AG09309 (cell line): ENCODE results near the gene PALMD.

Source experiments
- DNase-seq: peaks from one replicate; pipeline ENCODE4 v3.0.0-alpha.2; 2010; ENCODE audit warnings: low read depth
- H3K4me3 ChIP-seq: 2 replicates; pipeline ENCODE4 v1.5.1; 2011; ENCODE audit warnings: mild to moderate bottlenecking, low read depth, low read length, moderate library complexity; ENCODE audit not compliant: control insufficient read depth
- TF ChIP-seq, protein P1 (sequence below): IDR thresholded peaks from 2 replicates; pipeline ENCODE4 v1.5.1; 2011; ENCODE audit warnings: mild to moderate bottlenecking, low read depth, low read length, inconsistent platforms; ENCODE audit not compliant: insufficient read depth, control insufficient read depth; ENCODE audit errors: missing control alignments

Gene PALMD

DNA sequence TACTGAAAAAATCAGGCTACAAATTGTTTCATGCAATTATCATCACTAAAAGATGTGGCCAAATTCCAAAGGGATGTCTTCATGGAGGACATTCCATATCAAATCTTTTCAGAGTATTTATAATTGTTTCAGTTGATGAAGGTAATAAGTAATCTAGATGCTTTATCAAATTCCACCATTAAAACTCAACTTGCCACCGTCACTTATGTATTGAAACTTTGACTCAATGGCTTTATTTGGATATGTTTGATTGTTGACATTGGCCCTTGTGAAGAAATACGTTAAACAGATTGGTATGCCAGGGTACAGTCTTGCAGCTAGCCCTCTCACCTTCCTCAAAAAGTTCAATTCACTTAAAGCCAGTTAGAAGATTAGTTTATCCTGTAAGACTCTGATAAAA, 32.2 kb upstream of the PALMD start:
- no peak for DNase-seq
- TF ChIP-seq, protein P1, sequence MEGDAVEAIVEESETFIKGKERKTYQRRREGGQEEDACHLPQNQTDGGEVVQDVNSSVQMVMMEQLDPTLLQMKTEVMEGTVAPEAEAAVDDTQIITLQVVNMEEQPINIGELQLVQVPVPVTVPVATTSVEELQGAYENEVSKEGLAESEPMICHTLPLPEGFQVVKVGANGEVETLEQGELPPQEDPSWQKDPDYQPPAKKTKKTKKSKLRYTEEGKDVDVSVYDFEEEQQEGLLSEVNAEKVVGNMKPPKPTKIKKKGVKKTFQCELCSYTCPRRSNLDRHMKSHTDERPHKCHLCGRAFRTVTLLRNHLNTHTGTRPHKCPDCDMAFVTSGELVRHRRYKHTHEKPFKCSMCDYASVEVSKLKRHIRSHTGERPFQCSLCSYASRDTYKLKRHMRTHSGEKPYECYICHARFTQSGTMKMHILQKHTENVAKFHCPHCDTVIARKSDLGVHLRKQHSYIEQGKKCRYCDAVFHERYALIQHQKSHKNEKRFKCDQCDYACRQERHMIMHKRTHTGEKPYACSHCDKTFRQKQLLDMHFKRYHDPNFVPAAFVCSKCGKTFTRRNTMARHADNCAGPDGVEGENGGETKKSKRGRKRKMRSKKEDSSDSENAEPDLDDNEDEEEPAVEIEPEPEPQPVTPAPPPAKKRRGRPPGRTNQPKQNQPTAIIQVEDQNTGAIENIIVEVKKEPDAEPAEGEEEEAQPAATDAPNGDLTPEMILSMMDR: no peak
- H3K4me3 ChIP-seq: no peak overlapping the region

DNA sequence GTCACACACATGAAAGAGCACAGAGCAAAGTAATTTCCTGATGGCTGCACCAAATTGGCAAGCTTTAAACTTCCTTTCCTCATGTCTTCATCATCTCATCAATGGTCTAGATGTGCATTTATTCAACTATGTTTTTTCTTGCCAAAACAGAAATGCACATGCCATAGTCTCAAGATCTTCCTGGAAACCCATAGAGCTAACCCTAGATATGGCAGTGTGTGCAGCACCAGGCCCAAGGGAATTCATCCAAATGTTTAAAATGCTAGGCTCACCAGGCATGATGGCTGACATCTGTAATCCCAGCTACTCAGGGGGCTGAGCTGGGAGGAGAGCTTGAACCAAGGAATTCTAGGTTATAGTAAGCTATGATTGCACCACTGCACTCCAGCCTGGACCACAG, 31.2 kb upstream of the PALMD start:
- TF ChIP-seq, protein P1: no peak
- no peak overlapping the region for H3K4me3 ChIP-seq
- DNase-seq: no peak

DNA sequence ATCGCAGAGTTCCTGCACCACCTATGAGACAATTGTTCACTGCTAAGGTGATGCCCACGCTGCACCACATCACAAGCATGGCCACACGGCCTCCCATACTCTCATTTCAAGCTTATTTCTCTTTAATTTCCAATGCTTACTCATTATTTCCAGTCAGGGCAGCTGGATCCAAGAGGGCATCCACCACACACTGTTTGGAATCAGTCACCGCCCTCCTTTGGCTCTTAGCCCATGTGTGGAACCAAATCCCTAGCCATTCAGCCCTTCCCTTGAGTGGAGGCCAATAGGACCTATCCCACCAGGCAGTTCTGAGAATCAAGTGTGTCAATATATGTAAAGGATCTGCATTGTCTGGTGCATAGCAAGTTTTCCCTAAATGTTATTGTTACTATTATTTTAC, 26.3 kb upstream of the PALMD start:
- no peak for DNase-seq
- TF ChIP-seq, protein P1: no peak
- H3K4me3 ChIP-seq: no peak overlapping the region

DNA sequence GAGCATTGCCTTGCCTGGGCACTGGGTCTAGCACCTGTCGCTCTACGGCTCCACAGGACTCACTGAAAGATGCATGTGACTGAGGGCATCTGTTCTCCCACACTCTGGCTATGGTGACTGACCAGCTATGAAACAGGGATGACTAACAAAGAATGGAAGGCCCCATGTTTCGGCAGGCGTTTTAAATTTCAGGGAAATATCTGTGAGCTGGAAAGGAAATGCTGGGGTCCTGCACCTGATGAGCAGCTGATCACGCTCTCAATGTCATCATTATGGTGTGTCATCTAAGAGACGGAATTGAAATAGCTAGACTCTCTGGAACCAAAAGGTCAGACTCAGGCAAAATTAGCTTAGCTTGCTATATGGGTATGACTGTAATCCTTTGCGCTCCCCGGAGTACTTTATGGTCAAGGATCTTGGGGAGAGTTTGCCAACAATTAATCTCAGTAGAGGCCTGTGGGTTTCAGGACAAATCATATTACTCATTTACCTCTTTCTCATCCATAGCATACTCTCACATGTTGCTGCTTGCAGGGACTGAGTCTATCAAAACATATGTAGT, 24.5 kb upstream of the PALMD start:
- TF ChIP-seq, protein P1: no peak
- no peak for DNase-seq

DNA sequence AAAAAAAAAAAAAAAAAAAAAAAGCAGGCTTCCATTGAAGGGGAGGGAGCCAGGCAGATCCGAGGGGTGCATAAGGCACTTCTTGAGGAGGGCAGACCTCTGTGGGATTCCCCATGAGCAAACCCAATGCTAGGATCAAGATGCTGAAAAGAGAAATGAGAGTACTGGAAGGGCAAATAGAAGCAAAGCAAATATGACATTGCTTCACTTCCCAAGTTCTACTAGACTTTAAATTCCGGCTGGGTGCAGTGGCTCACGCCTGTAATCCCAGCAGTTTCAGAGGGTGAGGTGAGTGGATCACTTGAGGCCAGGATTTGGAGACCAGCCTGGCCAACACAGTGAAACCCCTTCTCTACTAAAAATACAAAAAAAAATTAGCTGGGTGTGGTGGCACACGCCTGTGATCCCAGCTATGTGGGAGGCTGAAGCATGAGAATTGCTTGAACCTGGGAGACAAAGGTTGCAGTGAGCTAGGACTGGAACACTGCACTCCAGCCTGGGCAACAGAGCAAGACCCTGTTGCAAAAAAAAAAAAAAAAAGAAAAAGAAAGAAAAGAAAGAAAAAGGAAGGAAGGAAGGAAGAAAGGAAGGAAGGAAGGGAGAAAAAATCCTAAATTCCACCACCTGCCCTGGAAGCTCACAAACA, 23.1 kb upstream of the PALMD start:
- TF ChIP-seq, protein P1: no peak
- no peak for DNase-seq
- H3K4me3 ChIP-seq: no peak overlapping the region

More for the DNA sequence above, 24.5 kb upstream of the PALMD start:
- H3K4me3 ChIP-seq: no peak overlapping the region

DNA sequence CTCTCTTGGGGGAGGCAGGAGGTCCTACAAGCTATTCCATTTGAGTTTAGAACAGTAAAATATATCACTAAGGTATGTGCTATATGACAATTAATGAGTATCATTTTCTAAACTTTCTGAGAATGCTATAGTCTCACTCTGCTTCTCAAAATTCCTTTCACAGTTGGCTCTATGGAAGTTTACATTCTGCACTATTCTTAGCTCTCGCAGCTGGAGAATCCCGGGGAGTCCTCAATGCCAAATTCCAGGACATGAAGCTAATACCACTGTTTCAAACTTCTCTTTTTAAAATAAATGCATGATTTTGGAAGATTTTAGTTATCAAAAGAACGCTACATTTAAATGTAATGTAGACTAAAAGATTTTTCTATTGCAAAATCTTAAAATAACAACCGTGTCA, 22.4 kb upstream of the PALMD start:
- TF ChIP-seq, protein P1: no peak
- no peak overlapping the region for H3K4me3 ChIP-seq
- DNase-seq: no peak
